NCI-H510A treated with DMSO at 0.1 percent for 48 hours (cell line): ENCODE results near the gene VEGFB.

Experiments
- DNase-seq: peaks from one replicate; lab custom pipeline; 2025; lab: John Stamatoyannopoulos, UW

VEGFB gene

DNA sequence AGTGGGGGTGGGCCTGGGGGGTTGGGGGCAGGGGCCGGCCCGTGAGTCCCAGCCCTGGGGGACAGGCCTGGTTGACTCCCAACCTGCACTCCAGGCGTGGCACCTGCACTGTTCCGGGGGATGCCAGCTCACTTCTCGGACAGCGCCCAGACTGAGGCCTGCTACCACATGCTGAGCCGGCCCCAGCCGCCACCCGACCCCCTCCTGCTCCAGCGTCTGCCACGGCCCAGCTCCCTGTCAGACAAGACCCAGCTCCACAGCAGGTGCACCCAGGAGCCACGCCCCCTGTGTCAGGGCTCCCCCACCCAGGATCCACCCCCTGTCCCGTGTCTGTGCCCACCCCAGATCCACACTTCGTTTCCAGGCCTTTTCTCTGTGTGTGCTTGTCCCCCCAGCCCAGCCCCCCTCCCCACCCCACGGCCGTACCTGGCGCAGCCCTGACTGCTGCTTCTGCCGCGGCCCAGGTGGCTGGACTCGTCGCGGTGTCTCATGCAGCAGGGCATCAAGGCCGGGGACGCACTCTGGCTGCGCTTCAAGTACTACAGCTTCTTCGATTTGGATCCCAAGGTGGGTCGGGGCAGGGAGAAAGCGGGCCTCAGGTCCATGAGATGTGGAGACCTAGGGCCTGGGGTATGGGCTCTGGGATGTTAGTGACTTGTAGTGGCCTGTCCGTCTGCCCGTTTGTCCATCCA is 23.1 kb upstream of the VEGFB start:
- DNase-seq: no peak

DNA sequence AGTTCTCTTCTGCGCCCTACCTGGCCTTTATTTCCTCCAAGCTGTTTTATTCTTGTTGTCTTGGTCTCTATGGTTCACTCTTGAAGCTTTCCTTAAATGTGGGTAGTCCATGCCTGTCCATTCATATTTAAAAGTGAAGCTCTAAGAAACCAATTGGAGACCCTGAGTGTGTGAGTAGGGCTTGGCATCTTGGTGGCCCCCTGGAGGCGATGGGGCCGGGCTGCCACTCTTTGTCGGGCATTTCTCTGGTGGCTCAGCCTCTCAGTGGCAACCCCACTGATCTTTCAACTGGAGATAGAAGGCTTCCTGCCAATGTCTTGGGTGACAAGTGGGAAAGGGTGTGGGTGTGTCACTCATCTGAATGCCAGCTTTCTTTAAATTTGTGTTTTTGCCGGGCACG is 17.5 kb upstream of the VEGFB start:
- DNase-seq: no peak

DNA sequence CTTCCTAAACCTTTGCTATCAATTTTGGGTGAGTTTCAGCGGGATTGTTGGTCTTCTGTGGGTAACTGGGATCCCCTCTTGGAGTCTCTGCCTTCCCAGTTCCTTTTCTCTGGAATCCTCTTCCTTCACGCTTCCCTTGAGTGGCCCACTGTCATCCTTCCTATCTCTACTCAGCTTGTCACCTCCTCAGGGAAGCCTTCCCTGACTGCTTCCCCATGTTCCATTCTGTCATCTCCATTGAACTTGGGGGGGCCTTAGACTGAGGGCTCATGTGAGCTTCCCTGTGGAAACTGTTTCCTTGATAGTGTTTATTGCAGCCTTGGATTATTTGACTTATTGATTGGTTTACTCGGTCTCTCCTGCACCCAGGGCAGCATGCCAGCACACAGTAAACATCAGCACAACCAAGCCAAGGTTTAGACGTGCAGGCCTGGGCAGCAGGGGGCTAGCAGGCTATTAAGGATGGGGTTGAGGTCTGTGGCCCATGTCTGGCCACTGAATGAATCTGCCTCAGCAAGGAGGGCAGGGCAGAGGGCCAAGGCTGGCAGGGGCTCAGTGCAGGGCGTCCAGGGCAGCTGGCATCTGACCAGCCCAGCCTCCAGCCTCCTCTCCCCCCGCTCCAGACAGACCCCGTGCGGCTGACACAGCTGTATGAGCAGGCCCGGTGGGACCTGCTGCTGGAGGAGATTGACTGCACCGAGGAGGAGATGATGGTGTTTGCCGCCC is 15.6 kb upstream of the VEGFB start:
- no peak for DNase-seq

DNA sequence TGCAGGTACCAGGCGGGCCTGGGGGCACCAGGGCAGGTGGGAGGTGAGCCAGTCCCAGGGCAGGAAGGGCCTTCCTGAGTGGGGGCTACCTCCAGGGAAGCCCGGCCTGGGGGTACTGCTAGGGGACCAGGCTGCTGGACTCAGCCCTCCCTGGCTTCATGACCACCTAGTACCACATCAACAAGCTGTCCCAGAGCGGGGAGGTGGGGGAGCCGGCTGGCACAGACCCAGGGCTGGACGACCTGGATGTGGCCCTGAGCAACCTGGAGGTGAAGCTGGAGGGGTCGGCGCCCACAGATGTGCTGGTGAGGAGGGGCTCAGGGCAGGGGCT is 15.1 kb upstream of the VEGFB start:
- no peak for DNase-seq

DNA sequence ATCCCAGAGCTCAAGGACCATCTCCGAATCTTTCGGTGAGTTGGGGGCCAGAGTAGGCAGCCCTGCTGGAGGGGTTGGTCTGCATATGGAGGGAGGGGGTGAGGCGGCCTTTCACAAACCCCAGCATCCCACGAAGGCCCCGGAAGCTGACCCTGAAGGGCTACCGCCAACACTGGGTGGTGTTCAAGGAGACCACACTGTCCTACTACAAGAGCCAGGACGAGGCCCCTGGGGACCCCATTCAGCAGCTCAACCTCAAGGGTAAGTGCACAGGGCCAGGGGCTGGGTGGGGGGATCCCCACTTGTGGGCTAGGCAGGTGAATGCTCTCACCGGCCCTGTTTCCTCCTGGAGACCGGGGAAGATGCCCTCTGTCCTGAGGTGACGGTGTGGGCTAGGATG is 14.6 kb upstream of the VEGFB start:
- no peak for DNase-seq

DNA sequence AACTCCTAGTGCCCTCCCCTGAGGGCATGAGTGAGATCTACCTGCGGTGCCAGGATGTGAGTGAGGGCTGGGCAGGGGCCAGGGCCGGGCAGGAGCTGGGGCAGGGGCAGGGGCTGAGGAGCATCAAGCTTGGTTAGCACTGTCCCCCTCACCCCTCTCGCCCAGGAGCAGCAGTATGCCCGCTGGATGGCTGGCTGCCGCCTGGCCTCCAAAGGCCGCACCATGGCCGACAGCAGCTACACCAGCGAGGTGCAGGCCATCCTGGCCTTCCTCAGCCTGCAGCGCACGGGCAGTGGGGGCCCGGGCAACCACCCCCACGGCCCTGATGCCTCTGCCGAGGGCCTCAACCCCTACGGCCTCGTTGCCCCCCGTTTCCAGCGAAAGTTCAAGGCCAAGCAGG is 14.1 kb upstream of the VEGFB start:
- no peak for DNase-seq

DNA sequence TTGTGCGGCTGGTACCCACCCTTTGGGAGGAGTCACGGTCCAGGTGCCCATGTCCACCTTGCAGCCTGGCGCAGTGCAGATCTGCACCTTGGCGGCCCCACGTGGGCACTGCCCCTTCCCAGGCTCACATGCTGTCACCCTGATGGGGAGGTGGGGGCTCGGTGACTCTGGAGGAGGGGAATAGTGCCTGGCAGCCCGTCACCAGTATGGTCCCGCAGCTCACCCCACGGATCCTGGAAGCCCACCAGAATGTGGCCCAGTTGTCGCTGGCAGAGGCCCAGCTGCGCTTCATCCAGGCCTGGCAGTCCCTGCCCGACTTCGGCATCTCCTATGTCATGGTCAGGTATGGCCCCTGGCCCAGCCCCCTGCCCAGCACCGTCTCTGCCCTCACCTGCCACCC is 13.6 kb upstream of the VEGFB start:
- no peak for DNase-seq

DNA sequence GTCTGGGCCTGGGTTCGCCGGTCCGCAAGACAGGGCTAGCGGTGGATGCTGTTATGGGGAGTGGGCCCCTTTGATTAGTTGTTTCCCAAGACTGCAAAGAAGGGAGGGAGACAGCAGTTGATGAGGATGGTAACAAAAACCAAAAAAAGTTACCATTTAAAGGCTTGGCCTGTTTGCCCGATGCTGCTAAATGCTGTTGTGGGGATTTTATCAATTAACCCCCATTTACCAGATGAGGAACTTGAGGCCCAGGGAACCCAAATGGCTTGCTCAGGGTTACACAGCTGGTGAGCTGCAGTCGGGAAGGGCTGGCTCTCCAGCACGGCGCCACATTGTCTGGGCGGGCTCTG is 11.8 kb upstream of the VEGFB start:
- no peak for DNase-seq

DNA sequence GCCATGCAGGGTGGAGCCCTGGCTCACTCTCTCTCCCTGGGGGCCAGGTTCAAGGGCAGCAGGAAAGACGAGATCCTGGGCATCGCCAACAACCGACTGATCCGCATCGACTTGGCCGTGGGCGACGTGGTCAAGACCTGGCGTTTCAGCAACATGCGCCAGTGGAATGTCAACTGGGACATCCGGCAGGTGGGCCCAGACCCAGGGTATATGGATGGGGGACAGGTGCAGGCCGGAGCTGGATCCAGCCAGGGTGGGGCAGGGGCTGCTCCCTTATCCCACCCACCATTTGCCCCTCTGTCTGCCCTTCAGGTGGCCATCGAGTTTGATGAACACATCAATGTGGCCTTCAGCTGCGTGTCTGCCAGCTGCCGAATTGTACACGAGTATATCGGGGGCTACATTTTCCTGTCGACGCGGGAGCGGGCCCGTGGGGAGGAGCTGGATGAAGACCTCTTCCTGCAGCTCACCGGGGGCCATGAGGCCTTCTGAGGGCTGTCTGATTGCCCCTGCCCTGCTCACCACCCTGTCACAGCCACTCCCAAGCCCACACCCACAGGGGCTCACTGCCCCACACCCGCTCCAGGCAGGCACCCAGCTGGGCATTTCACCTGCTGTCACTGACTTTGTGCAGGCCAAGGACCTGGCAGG is 11.3 kb upstream of the VEGFB start:
- DNase-seq: no peak

DNA sequence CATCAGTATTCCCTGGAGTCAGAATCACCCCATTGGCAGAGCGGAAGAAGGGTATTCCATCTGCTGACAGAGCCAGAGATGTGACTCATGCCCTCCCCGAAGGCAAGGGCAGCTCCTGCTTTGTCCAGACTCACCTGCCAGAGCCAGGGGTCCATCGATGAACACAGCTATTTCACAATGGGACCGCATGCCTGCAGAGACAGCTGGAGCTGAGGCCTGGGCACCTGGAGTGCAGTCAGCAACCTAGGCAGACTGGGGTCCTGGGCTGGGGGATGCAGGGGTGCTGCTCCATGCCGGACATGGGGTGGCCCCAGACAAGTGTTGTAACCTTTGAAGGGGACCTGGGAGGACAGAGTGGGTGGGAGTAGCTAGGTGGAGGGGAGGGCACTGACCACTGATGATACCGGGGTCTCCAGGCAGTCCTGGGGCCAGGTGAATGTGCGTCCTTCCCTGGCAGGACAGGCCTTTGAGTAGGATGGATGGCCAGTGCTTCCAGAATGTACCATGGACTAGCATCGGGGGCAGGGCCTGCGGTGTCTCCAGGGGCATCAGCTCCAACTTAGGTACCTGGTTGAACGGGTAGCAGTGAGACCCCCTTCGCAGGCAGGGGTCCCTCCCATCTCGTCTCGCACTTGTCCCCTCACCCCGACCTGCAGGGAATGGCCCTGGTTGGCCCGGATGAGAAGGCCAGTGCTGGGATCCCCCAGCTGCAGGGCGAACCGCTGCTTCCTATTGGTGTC is 10.1 kb upstream of the VEGFB start:
- no peak for DNase-seq

DNA sequence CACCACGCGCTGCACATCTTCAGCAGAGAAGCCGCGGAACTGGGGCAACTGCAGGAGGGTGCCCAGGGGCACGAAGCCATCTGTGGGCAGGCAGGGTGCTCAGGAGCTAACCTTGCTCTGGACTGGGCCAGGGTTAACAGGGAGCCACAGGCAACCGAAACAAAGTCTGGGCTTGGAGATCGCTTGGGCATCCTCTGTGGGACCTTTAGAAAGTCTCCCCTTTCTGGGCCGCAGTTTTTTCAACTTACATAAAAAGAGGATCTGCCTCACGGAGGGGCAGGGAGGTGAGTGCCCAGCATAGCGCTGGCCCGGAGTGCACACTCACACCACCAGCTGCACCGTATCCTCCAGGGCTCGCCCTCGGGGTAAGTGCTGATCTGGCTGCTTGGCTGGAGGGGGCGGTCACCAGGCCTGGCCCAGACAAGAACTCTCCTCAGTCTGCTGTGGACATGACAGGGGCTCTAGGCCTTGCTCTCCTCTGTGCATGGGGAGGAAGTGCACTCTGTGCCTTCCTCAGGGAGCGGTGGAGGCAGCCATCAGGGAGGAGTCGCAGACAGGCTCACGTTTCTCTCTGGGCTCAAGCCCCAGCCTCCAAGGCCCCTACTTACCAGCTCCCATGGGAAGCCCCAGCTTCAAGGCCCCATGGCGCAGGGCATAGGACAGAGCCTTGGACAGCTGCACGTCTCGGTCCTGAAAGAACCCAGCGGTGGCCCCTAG is 9.3 kb upstream of the VEGFB start:
- no peak for DNase-seq

DNA sequence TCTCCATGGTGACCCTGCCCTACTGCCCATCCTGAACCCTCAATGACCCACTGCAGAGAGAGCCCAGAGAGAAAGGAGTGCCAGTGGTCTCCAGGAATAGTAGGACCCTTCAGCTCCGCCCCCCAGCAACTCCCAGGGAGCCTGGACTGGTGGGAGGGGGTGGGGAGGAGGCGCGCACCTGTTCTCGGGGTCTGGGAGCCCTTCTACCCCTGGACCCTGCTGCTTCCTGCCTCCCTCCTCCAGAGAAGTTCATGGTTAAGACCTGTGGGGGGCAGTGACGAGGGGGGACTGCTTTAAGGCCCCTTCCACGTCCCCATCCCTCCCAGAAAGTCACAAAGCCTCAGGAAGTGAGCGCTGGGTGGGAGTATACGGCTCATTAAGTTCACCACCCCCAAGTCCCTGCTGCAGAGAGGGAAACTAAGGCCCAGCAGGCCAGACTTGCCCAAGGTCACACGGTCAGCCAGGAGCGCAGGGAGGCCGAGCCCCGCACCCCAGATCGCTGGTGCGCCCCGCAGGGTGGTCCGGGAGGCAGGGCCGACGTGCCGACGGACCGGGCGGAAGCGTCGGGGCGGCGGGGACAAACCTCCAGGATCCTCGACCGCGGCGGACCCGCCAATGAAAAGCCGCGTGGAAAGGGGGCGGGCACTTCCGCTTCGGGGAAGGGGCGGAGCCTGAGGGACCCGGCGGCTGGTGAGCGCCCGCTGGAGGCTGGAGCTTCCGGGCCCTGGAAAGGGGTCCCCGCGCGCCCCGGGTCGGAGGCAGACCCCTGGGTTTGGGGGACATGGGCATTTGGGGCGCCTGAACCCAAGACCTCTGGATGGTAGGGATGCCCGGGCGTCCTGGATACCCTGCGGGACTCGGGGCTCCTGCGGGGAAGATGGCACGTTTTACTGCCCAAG is 8.5 kb upstream of the VEGFB start, which contains the start of the genes NUDT22 and TRPT1:
NUDT22 (plus strand) TSS at position 667 of the 899 bp plus-strand sequence. CDS start 379 bp downstream, outside the sequence.
TRPT1 (minus strand) TSS at position 579 of the 899 bp plus-strand sequence; CDS start at position 253, 326 bp downstream.
- peak; percentile 75 for DNase-seq

DNA sequence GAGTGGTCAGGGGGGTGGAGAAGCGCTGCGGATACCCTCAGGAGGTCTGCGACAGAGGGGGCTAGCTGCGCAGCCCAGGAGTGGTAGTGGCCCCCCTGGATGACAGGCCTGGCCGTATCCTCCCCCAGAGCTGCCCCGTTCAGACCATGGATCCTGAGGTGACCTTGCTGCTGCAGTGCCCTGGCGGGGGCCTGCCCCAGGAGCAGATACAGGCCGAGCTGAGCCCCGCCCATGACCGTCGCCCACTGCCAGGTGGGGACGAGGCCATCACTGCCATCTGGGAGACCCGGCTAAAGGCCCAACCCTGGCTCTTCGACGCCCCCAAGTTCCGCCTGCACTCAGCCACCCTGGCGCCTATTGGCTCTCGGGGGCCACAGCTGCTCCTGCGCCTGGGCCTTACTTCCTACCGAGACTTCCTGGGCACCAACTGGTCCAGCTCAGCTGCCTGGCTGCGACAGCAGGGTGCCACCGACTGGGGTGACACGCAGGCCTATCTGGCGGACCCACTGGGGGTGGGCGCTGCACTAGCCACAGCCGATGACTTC is 7.8 kb upstream of the VEGFB start:
- DNase-seq: peak; percentile 74

DNA sequence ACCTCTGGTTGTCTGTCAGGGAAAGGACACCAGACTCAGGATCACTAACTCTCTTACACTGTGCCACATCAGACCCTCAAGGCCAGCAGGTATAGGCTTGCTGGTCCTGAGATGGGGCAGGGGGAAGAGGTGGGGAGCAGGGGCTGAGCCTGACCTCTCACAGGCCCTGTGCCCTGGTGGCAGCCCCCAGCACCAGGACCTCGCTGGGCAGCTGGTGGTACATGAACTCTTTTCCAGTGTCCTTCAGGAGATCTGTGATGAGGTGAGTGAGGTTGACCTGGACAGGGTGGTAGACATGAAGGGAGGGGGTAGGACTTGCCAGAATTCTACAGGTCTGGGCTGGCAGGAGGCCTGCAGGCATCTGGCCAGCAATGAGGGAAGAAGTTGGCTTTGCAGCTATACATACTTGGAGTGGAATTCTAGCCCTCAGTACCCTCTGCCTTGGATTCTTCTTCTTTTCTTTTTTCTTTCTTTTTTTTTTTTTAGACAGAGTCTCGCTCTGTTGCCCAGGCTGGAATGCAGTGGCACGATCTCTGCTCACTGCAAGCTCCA is 6.9 kb upstream of the VEGFB start:
- DNase-seq: no peak

DNA sequence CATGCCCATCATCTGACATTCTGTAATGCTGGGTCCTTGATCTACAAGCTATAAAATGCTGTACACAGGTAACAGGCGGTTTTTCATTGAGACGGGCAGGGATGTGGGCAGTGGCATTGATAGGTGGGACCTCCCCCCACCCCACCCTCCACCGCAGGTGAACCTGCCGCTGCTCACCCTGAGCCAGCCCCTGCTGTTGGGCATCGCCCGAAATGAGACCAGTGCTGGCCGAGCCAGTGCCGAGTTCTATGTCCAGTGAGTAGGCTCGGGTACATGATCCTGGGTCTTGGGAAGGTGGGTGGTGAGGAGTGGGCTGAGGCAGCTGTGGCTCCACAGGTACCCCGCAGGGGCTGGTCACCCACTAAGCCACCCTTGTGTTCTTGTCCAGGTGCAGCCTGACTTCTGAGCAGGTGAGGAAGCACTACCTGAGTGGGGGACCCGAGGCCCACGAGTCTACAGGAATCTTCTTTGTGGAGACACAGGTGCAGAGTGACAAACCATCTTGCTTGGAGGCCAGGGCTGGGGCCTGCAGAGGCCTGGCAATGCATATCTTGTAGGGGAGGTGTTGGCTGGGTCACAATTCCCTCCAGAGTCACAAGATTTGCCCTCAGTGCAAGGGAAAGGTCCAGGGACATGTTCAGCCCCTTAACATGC is 5.2 kb upstream of the VEGFB start:
- no peak for DNase-seq

DNA sequence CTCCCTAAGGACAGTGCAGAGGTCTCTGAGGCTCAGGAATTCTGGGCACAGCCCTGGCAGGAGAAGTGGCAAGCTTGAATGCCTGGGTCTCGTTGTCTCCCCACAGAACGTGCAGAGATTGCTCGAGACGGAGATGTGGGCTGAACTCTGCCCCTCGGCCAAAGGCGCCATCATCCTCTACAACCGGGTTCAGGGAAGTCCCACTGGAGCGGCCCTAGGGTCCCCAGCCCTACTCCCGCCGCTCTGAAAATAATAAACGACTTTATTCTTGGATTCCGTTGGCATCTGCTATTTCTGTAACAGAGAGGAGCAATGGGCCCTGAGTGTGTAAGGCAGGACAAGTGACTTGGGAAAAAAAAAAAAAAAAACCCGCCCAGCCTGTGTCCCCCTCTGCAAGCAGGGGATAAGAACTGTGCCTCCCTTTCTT is 4.6 kb upstream of the VEGFB start:
- no peak for DNase-seq

DNA sequence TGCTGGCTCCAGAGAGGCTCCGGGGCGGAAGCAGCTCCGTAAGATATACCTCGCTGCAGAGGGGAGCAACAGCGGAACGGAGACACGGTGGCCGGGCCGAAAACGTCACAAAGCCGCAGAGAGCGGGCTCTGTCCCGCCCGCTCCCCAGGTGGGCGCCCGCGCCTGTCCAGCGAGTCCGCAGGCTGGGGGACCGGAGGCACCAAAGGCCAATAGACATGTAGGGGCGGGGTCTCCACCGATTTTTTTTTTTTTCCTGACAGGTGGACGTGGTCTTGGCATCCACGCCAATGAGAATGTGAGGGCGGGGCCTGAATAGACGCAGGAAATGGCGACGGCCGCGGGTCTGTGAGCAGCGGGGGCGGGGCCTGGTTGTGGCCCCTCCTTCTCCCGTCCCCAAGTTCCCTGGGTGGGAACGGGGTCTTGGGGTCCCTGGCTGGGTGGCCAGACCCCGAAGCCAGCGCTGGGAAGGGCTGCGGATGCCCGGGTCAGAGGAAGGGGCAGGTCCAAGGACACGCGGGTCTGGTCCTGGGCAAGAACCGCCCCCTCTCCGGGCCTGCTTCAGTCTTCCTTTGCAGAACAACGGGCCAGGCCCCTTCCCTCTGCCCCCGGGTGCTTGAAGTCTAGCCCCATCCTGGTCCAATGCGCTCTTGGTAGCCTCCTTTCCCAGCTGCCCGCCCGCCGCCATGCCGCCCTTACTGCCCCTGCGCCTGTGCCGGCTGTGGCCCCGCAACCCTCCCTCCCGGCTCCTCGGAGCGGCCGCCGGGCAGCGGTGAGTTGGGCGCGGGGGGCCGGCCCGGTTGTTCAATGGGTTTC is 4.0 kb upstream of the VEGFB start, which contains the start of gene DNAJC4:
DNAJC4 (plus strand) TSS at position 378 of the 814 bp plus-strand sequence; CDS start at position 685, 307 bp downstream.
- peak; percentile 95 for DNase-seq

DNA sequence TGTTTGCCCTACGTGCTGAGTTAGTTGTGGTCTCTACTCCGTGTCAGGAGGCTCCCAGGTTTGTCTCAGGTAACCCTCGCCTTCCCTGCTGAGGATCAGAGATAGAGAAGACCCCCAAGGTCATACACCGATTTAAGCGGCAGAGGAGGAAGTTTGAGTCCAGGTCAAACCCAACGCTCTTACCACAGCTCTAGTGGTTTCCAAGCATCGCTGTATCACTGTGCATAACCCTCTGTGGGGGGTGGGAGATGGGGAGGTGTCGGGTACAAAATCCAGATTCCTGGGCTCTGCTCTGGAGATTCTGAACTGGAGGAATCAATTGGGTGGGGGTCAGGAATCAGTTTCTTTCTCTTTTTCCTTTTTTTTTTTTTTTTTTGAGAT is 3.4 kb upstream of the VEGFB start:
- no peak for DNase-seq

DNA sequence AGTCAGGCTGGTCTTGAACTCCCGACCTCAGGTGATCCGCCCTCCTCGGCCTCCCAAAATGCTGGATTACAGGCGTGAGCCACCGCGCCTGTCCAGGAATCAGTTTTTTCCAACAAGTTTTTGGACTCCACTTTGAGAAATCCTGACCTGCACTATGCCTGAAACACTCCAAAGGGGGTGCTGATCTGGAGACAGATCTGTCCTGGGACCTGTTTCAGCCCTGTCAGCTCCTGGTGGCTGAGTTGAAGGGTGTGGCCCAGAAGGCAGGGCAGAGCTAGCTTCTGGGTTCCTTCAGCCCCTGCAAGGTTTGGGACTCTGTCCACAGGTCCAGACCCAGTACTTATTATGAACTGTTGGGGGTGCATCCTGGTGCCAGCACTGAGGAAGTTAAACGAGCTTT is 2.8 kb upstream of the VEGFB start:
- no peak for DNase-seq
